ENCODE results near the gene PRPS1L1. TPM values are rescaled to one million over a fixed set of nuclear protein-coding genes. Genes with fewer than 3 reads are reported as not detected.

The PRPS1L1 gene
- not detected for polyA plus RNA-seq
- long read RNA-seq, donor 1 = 0 reads
- long read RNA-seq, donor 2 = 0 reads
- long read RNA-seq, donor 3 = 0 reads
- long read RNA-seq, donor 4 = 0 reads
- long read RNA-seq, donor 5 = 0 reads
- long read RNA-seq, donor 6 = 0 reads
- long read RNA-seq, donor 7 = 0 reads
- long read RNA-seq, donor 8 = 0 reads
- long read RNA-seq, donor 9 = 0 reads
- long read RNA-seq, donor 10 = 0 reads
- long read RNA-seq, donor 11 = 0 reads

DNA sequence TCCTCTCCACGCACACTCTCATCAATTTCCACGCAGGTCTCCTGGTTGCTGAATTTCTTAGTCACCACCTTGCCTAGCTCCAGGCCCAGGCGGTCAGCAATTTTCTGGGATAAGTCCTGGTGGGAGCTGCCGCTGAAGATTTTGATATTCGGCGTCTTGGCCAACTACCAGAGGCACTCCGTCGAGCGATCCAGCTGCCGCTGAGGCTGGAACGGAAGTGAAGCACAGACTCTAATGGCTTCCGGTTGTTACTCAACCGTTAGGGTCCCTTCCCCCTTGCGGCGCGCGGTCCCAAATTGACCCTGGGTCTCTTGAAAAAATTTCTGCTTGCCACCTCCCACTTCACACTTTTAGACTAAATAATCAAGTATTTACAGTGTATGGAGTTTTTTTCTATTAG, at the start of gene PRPS1L1:
TSS of gene PRPS1L1 (minus strand) at position 219 of the 400 bp plus-strand sequence.
- DNase-seq = no peak
- no peaks in the 10 kb centered on the region for H3K9me3 ChIP-seq (ENCODE audit: control insufficient read depth, low read depth, low read length)
- H3K4me1 ChIP-seq (ENCODE audit: control insufficient read depth, insufficient read depth, low read length) = no peaks in the 10 kb centered on the region
- no peak within 1 kb of the TSS for H3K27ac ChIP-seq (ENCODE audit: low read length)
- H3K36me3 ChIP-seq (ENCODE audit: control insufficient read depth, insufficient read depth, low read length) = no peaks in the 10 kb centered on the region
- 100% methylated on average over 4 of the region's 17 CpGs for WGBS (ENCODE audit: insufficient coverage, low lambda C conversion rate)
- no peak within 1 kb of the TSS for H3K4me3 ChIP-seq (ENCODE audit: low read length)
- H3K27me3 ChIP-seq (ENCODE audit: control insufficient read depth, insufficient read depth, low read length) = no peaks in the 10 kb centered on the region

DNA sequence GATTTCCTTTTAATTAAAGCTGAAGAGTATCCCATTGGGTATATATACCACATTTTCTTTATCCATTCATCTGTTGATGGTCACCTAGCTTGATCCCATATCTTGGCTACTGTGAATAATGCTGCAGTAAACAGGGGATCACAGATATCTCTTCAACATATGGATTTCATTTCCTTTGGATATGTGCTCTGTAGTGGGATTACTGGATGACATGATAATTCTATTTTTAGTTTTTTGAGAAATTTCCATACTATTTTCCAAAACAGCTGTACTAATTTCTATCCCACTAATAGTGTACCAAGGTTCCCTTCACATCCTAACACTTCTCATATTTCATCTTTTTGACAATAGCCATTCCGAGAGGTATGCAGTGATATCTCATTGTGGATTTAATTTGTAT, 48.8 kb upstream of the PRPS1L1 start:
- H3K9me3 ChIP-seq (ENCODE audit: control insufficient read depth, low read depth, low read length) = peaks cover 5% of the 10 kb centered on the region
- no peaks in the 10 kb centered on the region for H3K27me3 ChIP-seq (ENCODE audit: control insufficient read depth, insufficient read depth, low read length)
- no peak overlapping the region for H3K27ac ChIP-seq (ENCODE audit: low read length)
- no peak for DNase-seq
- no peak overlapping the region for H3K4me3 ChIP-seq (ENCODE audit: low read length)
- 50% methylated on average over 1 of the region's 1 CpG for WGBS (ENCODE audit: insufficient coverage, low lambda C conversion rate)
- no peaks in the 10 kb centered on the region for H3K4me1 ChIP-seq (ENCODE audit: control insufficient read depth, insufficient read depth, low read length)
- H3K36me3 ChIP-seq (ENCODE audit: control insufficient read depth, insufficient read depth, low read length) = no peaks in the 10 kb centered on the region

DNA sequence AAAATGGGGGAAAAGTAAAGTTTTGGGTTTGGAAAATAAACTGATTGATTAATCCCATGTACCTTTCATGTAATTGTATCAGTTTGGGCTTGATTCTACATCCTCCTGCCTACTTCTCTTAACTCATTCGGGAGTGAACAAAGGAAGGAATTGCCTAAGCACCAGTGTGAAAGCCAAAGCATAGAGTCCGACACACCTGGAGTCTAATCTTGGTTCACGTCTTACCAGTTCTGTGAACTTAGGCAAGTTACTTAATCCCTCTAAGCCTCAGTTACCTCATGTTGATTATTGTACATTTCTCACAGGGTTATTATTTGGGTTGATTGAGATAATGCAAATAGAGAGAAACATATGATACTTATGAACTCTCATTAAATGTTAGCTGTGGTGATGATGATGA, 41.1 kb upstream of the PRPS1L1 start:
- Histone ChIP-seq H3K27ac (ENCODE audit: low read length) (no peak overlapping the region), H3K27me3 (ENCODE audit: control insufficient read depth, insufficient read depth, low read length) (no peaks in the 10 kb centered on the region), H3K36me3 (ENCODE audit: control insufficient read depth, insufficient read depth, low read length) (no peaks in the 10 kb centered on the region), H3K4me1 (ENCODE audit: control insufficient read depth, insufficient read depth, low read length) (no peaks in the 10 kb centered on the region), H3K4me3 (ENCODE audit: low read length) (no peak overlapping the region), H3K9me3 (ENCODE audit: control insufficient read depth, low read depth, low read length) (no peaks in the 10 kb centered on the region)
- WGBS (ENCODE audit: insufficient coverage, low lambda C conversion rate) = 93% methylated on average over 3 of the region's 3 CpGs
- no peak for DNase-seq

DNA sequence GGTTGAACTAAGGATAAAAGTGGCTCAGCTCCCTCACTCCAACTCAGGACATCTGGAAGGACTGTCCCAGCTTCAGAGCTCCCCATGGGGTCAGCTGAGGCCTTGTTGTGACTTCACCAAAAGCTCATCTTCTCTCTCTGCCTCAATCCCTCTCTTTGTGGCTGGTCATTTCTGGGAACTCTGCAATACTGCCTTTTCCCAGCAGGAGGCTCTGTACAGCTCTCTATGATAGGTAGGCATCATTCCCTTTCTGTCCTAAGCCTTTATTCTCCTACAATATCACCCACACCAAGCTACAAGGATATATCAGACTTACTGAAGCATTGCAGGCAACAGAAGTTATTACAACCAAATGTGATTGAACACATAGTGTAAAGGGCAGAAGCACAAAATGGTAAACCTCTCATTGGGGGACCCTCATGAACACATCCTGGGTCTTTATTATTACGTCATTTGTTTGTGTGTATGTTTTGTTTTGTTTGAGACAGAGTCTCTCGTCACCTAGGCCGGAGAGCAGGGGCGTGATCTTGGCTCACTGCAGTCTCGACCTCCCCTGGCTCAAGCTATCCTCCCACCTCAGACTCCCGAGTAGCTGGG, 36.7 kb upstream of the PRPS1L1 start:
- Histone ChIP-seq H3K27me3 (ENCODE audit: control insufficient read depth, insufficient read depth, low read length) (peaks cover 3% of the 10 kb centered on the region), H3K4me3 (ENCODE audit: low read length) (no peak overlapping the region), H3K36me3 (ENCODE audit: control insufficient read depth, insufficient read depth, low read length) (no peaks in the 10 kb centered on the region), H3K9me3 (ENCODE audit: control insufficient read depth, low read depth, low read length) (no peaks in the 10 kb centered on the region), H3K27ac (ENCODE audit: low read length) (no peak overlapping the region), H3K4me1 (ENCODE audit: control insufficient read depth, insufficient read depth, low read length) (no peaks in the 10 kb centered on the region)
- DNase-seq = no peak
- WGBS (ENCODE audit: insufficient coverage, low lambda C conversion rate) = no CpG with 5 or more reads among the region's 6 CpGs

DNA sequence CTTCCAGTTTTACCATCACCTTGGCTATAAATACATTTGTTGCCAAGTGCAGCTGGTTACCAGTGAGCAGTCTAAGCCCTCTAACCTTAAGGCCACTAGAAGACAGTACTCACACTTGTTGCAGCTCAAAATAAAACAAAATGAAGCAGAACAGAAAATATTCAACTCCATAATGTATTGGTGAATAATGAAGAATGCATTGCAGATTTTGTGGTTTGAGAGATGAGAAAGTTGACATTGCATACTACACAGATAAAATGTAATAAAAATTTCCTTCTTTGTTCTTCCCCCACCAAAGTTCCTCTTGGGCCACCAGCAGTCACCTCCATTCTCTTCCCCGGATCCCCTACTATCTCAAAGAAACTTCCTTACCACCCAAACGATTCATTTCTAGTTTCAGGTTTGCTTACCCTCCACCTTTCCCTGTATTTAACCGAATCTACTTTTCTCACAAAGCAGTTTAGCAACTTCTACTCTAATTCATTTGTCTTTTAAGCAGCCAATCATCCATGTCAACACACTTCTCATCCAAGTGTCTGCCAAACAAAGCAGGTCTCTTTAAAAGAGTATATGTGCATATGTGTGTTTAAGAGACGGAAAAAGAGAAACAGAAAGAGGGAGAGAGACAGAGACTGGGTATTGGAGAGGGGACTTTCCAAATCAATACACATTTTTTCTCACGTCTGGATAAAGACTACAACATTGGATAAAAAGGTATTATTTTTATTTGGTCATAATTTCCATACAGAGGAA, 35.7 kb upstream of the PRPS1L1 start:
- 89% methylated on average over 4 of the region's 5 CpGs for WGBS (ENCODE audit: insufficient coverage, low lambda C conversion rate)
- DNase-seq = no peak
- Histone ChIP-seq H3K4me1 (ENCODE audit: control insufficient read depth, insufficient read depth, low read length) (no peaks in the 10 kb centered on the region), H3K9me3 (ENCODE audit: control insufficient read depth, low read depth, low read length) (no peaks in the 10 kb centered on the region), H3K27ac (ENCODE audit: low read length) (no peak overlapping the region), H3K36me3 (ENCODE audit: control insufficient read depth, insufficient read depth, low read length) (no peaks in the 10 kb centered on the region), H3K4me3 (ENCODE audit: low read length) (no peak overlapping the region), H3K27me3 (ENCODE audit: control insufficient read depth, insufficient read depth, low read length) (peaks cover 3% of the 10 kb centered on the region)

DNA sequence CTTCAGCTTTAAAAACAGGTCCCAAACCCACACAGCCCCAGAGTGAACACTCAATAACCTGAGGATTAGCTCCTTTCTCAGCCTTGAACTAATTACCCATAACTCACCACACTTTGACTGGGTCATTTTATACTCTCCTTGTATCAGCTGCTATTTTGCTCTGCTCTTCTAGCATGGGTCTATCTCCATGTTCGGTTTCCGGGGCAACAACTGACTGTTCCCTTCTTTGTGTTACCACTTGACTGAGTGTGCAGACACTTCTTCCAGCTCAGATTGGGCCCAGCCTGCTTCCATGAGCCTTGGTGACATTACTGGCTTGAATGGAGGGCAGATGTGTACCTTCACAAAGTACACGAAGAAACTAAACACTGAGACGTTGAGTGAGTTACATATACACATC, 31.5 kb upstream of the PRPS1L1 start:
- Histone ChIP-seq H3K27me3 (ENCODE audit: control insufficient read depth, insufficient read depth, low read length) (peaks cover 3% of the 10 kb centered on the region), H3K4me1 (ENCODE audit: control insufficient read depth, insufficient read depth, low read length) (no peaks in the 10 kb centered on the region), H3K9me3 (ENCODE audit: control insufficient read depth, low read depth, low read length) (no peaks in the 10 kb centered on the region), H3K27ac (ENCODE audit: low read length) (no peak overlapping the region), H3K4me3 (ENCODE audit: low read length) (no peak overlapping the region), H3K36me3 (ENCODE audit: control insufficient read depth, insufficient read depth, low read length) (no peaks in the 10 kb centered on the region)
- no peak for DNase-seq
- no CpG with 5 or more reads among the region's 4 CpGs for WGBS (ENCODE audit: insufficient coverage, low lambda C conversion rate)

DNA sequence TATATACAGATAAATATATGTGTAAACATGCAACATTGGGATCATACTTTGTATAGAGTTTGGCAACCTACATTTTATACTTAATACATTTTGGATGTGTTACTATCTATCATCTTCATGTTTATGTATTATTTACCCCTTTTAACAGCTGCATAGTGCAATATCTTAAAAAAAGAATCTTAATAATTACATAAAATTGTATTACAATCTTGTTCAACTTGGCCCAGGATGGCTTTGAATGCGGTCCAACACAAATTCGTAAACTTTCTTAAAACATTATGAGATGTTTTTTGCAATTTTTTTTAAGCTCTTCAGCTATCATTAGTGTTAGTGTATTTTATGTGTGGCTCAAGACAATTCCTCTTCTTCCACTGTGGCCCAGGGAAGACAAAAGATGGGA, 26.3 kb upstream of the PRPS1L1 start:
- DNase-seq = no peak
- H3K4me3 ChIP-seq (ENCODE audit: low read length) = no peak overlapping the region
- 92% methylated on average over 2 of the region's 2 CpGs for WGBS (ENCODE audit: insufficient coverage, low lambda C conversion rate)
- no peaks in the 10 kb centered on the region for H3K9me3 ChIP-seq (ENCODE audit: control insufficient read depth, low read depth, low read length)
- no peaks in the 10 kb centered on the region for H3K4me1 ChIP-seq (ENCODE audit: control insufficient read depth, insufficient read depth, low read length)
- no peak overlapping the region for H3K27ac ChIP-seq (ENCODE audit: low read length)
- H3K27me3 ChIP-seq (ENCODE audit: control insufficient read depth, insufficient read depth, low read length) = no peaks in the 10 kb centered on the region
- no peaks in the 10 kb centered on the region for H3K36me3 ChIP-seq (ENCODE audit: control insufficient read depth, insufficient read depth, low read length)

DNA sequence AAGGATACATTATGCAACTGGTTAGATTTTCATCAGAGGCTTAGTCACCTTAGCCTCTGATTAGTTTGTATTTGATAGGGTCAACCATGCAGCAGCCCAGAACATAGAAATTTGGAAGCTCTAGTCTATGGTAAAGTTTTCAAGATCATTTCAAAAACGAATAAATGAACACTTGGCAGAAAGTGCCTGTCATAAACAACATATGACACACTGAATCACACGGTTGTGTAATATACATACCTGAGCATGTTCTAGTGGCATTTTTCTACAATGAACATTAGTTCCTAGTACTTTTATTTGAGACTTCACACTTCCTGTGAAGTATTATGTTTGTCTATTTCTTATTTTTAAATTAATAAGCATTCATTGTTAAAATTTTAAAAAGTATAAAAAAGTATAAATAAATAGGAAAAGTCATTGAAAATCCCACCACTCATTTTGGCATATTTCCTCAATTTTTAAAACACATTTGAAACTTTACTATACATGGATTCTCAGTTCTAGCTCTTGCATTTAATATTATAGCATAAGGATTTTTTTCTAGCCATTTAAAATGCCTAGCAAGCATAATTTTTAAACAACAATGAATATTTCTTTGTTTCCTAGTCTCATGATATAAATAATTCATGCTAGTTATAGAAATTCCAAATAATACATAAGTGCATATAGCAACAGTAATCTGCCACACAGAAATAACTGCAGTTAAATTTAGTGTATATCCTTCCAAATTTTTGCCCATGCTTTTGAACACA, 25.7 kb upstream of the PRPS1L1 start:
- Histone ChIP-seq H3K9me3 (ENCODE audit: control insufficient read depth, low read depth, low read length) (no peaks in the 10 kb centered on the region), H3K27me3 (ENCODE audit: control insufficient read depth, insufficient read depth, low read length) (no peaks in the 10 kb centered on the region), H3K27ac (ENCODE audit: low read length) (no peak overlapping the region), H3K36me3 (ENCODE audit: control insufficient read depth, insufficient read depth, low read length) (no peaks in the 10 kb centered on the region), H3K4me3 (ENCODE audit: low read length) (no peak overlapping the region), H3K4me1 (ENCODE audit: control insufficient read depth, insufficient read depth, low read length) (no peaks in the 10 kb centered on the region)
- no CpG with 5 or more reads among the region's 2 CpGs for WGBS (ENCODE audit: insufficient coverage, low lambda C conversion rate)
- no peak for DNase-seq

DNA sequence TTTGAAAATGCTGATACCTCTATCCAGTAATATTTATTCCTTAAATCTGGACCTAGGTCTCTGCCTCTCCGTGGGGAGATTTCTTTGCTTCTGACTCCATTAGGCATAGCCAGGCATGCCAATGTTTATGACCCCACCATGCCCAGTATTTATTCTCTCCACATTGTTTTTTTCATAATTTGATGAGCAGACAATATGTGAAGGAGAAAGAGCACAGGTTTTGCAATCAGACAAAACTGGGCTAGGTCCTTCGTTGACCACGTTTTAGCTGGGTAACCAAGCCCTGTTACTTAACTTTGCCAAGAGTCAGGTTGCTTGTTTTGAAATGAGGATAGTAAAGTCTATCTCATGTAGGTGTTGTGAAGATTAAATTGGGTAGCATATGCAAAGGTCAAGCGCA, 21.6 kb upstream of the PRPS1L1 start:
- no CpG with 5 or more reads among the region's 4 CpGs for WGBS (ENCODE audit: insufficient coverage, low lambda C conversion rate)
- Histone ChIP-seq H3K4me1 (ENCODE audit: control insufficient read depth, insufficient read depth, low read length) (no peaks in the 10 kb centered on the region), H3K36me3 (ENCODE audit: control insufficient read depth, insufficient read depth, low read length) (no peaks in the 10 kb centered on the region), H3K27me3 (ENCODE audit: control insufficient read depth, insufficient read depth, low read length) (no peaks in the 10 kb centered on the region), H3K9me3 (ENCODE audit: control insufficient read depth, low read depth, low read length) (no peaks in the 10 kb centered on the region), H3K4me3 (ENCODE audit: low read length) (no peak overlapping the region), H3K27ac (ENCODE audit: low read length) (no peak overlapping the region)
- no peak for DNase-seq

DNA sequence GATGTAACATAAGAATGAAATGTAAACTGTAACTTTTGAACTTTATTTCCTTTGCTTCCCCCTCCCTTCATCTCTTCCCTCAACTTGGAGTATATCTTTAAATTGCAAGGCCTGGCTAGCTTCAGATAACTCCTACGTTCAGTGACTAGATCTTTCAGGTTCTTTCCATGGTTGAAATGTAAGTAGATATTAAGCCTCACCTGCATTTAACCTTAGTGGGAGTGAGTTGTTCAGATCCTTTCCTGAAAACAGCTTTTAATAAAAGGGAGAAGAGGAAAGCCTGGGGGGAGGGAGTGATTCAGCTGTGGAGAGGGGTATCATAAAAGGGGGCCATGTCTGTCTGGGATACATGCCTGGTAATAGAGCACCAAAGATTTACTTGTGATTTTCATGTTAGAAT, 19.0 kb upstream of the PRPS1L1 start:
- no peaks in the 10 kb centered on the region for H3K4me1 ChIP-seq (ENCODE audit: control insufficient read depth, insufficient read depth, low read length)
- H3K9me3 ChIP-seq (ENCODE audit: control insufficient read depth, low read depth, low read length) = no peaks in the 10 kb centered on the region
- no peaks in the 10 kb centered on the region for H3K36me3 ChIP-seq (ENCODE audit: control insufficient read depth, insufficient read depth, low read length)
- no peaks in the 10 kb centered on the region for H3K27me3 ChIP-seq (ENCODE audit: control insufficient read depth, insufficient read depth, low read length)
- no peak for DNase-seq
- no CpG with 5 or more reads among the region's 1 CpG for WGBS (ENCODE audit: insufficient coverage, low lambda C conversion rate)
- no peak overlapping the region for H3K27ac ChIP-seq (ENCODE audit: low read length)
- H3K4me3 ChIP-seq (ENCODE audit: low read length) = no peak overlapping the region

Measured in large intestine (tissue), 12 donors.